ENCODE results near the gene ZIC2. TPM values are rescaled to one million over a fixed set of nuclear protein-coding genes. Genes with fewer than 3 reads are reported as not detected.

ZIC2 gene
- total RNA-seq, 1 experiment from 2014 or later: 3.5 TPM

DNA sequence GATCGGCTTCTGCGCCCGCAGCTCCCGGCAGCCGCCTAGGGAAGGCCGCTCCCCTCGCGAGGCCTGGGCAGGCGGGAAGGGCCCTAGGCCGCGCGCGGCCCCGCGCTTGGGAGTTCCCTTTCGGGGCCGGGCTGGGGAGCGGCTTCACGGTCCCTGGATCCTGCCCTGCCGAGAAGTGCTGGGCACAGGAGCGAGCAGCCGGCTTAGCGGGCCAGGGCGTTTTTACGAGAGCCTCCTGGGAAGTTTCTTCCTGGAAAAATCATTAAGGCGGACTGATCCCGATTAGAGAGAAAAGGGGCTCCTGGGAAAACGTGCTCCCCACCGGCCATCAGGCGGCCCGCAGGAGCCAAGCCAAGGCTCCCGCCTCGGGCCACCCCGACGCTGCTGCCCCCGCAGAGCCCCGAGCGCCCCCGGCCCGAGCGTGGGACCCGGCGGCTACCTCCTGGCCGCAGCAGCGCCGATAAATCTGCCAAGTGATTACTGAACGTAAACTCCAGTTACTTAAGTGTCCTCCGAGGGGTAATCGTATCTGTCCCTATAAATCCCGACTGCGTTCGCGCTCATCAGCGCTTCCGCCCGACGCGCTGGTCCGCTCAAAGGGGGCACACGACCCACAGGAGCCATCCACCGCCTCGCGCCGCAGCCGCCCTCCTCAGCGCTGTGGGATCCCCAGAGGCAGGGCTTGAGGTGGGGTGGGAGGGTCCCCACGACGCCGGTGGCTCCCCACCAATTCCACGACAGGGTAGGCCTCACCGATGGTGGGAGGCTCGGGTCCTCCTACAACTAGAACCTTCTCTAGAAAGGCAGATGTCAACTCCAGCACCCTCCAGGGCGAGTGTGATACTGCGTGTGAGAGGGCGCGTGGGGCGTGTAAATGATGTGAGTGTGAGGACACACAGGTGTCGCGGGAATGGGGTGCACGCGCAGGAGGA, 12.8 kb upstream of the ZIC2 start:
- H3K4me3 Mint-ChIP-seq (ENCODE audit: low read depth, unreplicated experiment): peak overlapping the region; percentile 80
- H3K9me3 Mint-ChIP-seq (ENCODE audit: low read depth, unreplicated experiment): no peaks in the 10 kb centered on the region
- TF ChIP-seq, protein P1, sequence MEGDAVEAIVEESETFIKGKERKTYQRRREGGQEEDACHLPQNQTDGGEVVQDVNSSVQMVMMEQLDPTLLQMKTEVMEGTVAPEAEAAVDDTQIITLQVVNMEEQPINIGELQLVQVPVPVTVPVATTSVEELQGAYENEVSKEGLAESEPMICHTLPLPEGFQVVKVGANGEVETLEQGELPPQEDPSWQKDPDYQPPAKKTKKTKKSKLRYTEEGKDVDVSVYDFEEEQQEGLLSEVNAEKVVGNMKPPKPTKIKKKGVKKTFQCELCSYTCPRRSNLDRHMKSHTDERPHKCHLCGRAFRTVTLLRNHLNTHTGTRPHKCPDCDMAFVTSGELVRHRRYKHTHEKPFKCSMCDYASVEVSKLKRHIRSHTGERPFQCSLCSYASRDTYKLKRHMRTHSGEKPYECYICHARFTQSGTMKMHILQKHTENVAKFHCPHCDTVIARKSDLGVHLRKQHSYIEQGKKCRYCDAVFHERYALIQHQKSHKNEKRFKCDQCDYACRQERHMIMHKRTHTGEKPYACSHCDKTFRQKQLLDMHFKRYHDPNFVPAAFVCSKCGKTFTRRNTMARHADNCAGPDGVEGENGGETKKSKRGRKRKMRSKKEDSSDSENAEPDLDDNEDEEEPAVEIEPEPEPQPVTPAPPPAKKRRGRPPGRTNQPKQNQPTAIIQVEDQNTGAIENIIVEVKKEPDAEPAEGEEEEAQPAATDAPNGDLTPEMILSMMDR (IDR thresholded peaks at IDR 0.05; ENCODE audit: unreplicated experiment): no peak
- H3K27me3 Mint-ChIP-seq (ENCODE audit: unreplicated experiment): no peaks in the 10 kb centered on the region
- H3K36me3 Mint-ChIP-seq (ENCODE audit: insufficient read depth, unreplicated experiment): no peaks in the 10 kb centered on the region
- intact Hi-C loops (cut with micrococcal nuclease; ENCODE audit: unreplicated experiment): no loop called here
- H3K27ac Mint-ChIP-seq (ENCODE audit: unreplicated experiment): peak overlapping the region; percentile 75
- CTCF ChIA-PET: no interaction called here
- no peaks in the 10 kb centered on the region for H3K4me1 Mint-ChIP-seq (ENCODE audit: low read depth, unreplicated experiment)
- BruUV-seq (replicated peaks): no TSS peak
- DNase-seq: no peak

DNA sequence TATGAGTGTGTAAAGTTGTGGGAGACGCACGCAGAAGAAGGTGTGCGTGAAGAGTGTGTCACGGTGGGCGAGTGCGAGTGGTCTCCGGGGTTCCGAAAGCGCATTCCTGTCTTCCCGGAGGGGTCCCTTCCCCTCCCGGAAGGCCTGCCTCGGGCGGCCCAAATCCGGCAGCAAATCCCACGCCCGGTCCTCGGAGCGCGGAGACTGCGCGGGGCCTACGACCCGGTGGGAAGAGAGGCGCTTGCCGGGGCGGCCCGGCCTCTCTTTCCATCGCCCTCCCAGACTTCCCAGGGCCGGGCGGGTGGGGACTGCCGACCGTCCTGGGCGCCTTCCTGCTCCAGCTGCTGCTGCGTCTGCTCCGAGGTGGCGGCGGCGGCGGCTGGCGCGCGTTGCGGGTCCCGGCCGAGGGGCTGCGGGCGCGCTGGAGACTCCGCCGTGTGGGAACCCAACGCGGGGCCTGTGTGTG, 12.1 kb upstream of the ZIC2 start:
- no peaks in the 10 kb centered on the region for H3K9me3 Mint-ChIP-seq (ENCODE audit: low read depth, unreplicated experiment)
- intact Hi-C loops (cut with micrococcal nuclease; ENCODE audit: unreplicated experiment): no loop called here
- CTCF ChIA-PET: interaction anchor here (1.0 kb wide), 1 partner anchor 70 kb away, joined by 3 read pairs; no protein-coding TSS in a partner anchor
- no peaks in the 10 kb centered on the region for H3K36me3 Mint-ChIP-seq (ENCODE audit: insufficient read depth, unreplicated experiment)
- no peaks in the 10 kb centered on the region for H3K27me3 Mint-ChIP-seq (ENCODE audit: unreplicated experiment)
- peak overlapping the region; percentile 80 for H3K4me3 Mint-ChIP-seq (ENCODE audit: low read depth, unreplicated experiment)
- no peak for DNase-seq
- H3K4me1 Mint-ChIP-seq (ENCODE audit: low read depth, unreplicated experiment): no peaks in the 10 kb centered on the region
- BruUV-seq (replicated peaks): no TSS peak
- peak overlapping the region; percentile 75 for H3K27ac Mint-ChIP-seq (ENCODE audit: unreplicated experiment)
- TF ChIP-seq, protein P1 (IDR thresholded peaks at IDR 0.05; ENCODE audit: unreplicated experiment): no peak

DNA sequence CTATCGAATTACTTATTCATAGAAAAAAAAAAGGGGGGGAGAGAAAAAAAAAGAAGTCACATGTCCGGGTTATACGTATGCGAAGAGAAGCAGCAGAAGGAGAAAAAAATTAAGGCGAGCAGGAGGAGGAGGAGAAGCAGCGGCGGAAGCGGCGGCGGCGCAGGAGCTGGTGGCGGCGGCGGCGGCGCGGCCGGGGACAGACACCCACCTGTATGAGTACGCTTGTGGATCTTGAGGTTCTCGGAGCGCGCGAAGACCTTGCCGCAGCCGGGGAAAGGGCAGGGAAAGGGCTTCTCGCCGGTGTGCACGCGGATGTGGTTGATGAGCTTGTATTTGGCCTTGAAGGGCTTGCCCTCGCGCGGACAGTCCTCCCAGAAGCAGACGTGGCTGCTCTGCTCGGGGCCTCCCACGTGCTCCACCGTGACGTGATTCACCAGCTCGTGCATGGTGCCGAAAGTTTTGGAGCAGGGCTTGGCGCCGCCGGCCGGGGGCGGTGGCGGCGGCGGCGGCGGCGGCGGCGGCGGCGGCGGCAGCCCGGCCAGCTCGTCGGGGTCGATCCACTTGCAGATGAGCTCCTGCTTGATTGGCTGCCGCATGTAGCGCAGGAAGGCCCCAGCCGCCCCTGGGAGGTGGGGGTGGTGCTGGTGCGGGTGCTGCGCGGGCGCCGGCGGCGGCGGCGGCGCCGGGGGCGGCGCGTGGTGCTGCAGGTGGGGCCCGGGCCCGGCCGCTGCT, 11.5 kb upstream of the ZIC2 start:
- Mint-ChIP-seq H3K9me3 (ENCODE audit: low read depth, unreplicated experiment) (no peaks in the 10 kb centered on the region), H3K4me1 (ENCODE audit: low read depth, unreplicated experiment) (no peaks in the 10 kb centered on the region), H3K4me3 (ENCODE audit: low read depth, unreplicated experiment) (peak overlapping the region; percentile 80), H3K36me3 (ENCODE audit: insufficient read depth, unreplicated experiment) (no peaks in the 10 kb centered on the region), H3K27ac (ENCODE audit: unreplicated experiment) (peak overlapping the region; percentile 75), H3K27me3 (ENCODE audit: unreplicated experiment) (no peaks in the 10 kb centered on the region)
- intact Hi-C loops (cut with micrococcal nuclease; ENCODE audit: unreplicated experiment): loop anchor here (10.0 kb wide), 1 partner anchor 315 kb away; no protein-coding TSS in a partner anchor
- no TSS peak for BruUV-seq (replicated peaks)
- peak; percentile 45 for DNase-seq
- CTCF ChIA-PET: interaction anchor here (0.5 to 1.0 kb wide), 2 partner anchors 17 to 70 kb away, joined by 3 to 4 read pairs; no protein-coding TSS in a partner anchor
- TF ChIP-seq, protein P1 (IDR thresholded peaks at IDR 0.05; ENCODE audit: unreplicated experiment): no peak

DNA sequence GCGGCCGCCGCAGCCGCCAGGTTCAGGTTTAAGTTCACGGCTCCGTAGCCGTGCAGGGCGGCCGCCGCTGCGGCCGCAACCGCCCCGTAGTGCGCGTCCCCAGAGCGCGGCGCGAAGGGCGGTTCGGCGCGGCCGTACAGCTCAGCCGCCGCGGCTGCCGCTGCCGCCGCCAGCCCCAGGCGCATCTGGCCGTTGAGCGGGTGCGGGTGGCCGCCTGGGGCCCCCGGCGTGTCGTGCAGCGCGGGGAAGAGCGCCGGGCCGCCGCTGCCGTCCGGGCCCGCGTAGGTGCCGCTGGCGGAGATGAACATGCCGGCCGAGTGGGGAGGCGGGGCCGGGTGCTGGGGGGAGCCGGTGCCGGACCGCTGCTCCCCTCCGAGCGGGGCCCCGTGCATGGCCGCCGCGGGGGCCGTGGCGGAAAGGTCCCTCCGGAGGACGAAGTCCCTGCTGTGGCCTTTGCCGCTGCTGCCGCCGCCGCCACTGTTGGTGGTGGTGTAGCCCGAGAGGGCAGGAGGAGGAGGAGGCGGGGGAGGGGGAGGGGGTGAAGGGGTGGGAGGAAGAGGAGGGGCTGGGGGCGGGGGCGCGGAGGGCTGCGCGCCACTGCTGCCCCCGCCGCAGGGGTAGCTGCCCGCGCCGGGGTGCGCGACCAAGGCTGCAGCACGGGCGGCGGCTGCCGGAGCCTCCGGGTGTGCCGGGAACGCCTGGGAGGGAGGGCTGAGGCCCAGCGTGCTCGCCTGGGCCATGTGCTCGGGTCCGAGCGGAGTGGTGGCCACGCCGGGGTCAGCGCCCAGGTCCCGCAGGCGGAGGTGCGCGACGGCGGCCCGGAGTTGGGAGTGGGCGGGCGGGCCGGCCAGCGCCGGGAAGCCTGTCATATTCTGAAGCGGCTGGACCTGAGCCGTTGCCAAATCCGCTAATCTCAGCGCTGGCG, 10.7 kb upstream of the ZIC2 start:
- Mint-ChIP-seq H3K4me3 (ENCODE audit: low read depth, unreplicated experiment) (peak overlapping the region; percentile 80), H3K36me3 (ENCODE audit: insufficient read depth, unreplicated experiment) (no peaks in the 10 kb centered on the region), H3K27me3 (ENCODE audit: unreplicated experiment) (no peaks in the 10 kb centered on the region), H3K9me3 (ENCODE audit: low read depth, unreplicated experiment) (no peaks in the 10 kb centered on the region), H3K4me1 (ENCODE audit: low read depth, unreplicated experiment) (no peaks in the 10 kb centered on the region), H3K27ac (ENCODE audit: unreplicated experiment) (no peak overlapping the region)
- BruUV-seq (replicated peaks): no TSS peak
- intact Hi-C loops (cut with micrococcal nuclease; ENCODE audit: unreplicated experiment): loop anchor here (10.0 kb wide), 1 partner anchor 316 kb away; no protein-coding TSS in a partner anchor
- TF ChIP-seq, protein P1 (IDR thresholded peaks at IDR 0.05; ENCODE audit: unreplicated experiment): no peak
- CTCF ChIA-PET: no interaction called here
- no peak for DNase-seq
